Measurements from ENCODE around the gene PHF21A. TPM values are rescaled to one million over a fixed set of nuclear protein-coding genes. Genes with fewer than 3 reads are reported as not detected.

Gene PHF21A
- total RNA-seq, 1 donor from 2014 or later, result 49.6 TPM

GRCh38 chr11:45930031-45930794, 191.0 kb downstream of the PHF21A start:
- no peak overlapping the region for H3K4me3 Mint-ChIP-seq
- H3K4me2 ChIP-seq, result no peak overlapping the region
- no peaks in the 10 kb centered on the region for H3K4me1 Mint-ChIP-seq
- H3K79me2 ChIP-seq (ENCODE audit: low read depth), result no peaks in the 10 kb centered on the region
- no peaks in the 10 kb centered on the region for H3K36me3 ChIP-seq
- no peaks in the 10 kb centered on the region for H3K27me3 ChIP-seq
- H2AFZ ChIP-seq (replicated peaks), result no peak overlapping the region
- no peak overlapping the region for H3K4me3 ChIP-seq
- TF ChIP-seq EZH2phosphoT487 (IDR thresholded peaks at IDR 0.05), result no peak
- no peak for TF ChIP-seq EZH2 (IDR thresholded peaks at IDR 0.05)
- TF ChIP-seq CTCF (IDR thresholded peaks at IDR 0.05), result no peak
- H3K27ac Mint-ChIP-seq, result no peak overlapping the region
- peaks cover 5% of the 10 kb centered on the region for H3K36me3 Mint-ChIP-seq
- H3K4me1 ChIP-seq, result no peaks in the 10 kb centered on the region
- DNase-seq (ENCODE audit: low spot score), result no peak
- no peak overlapping the region for H3K27ac ChIP-seq
- no peak overlapping the region for H3K9ac ChIP-seq
- H3K9me3 ChIP-seq (ENCODE audit: low read depth), result no peaks in the 10 kb centered on the region
- peaks cover 11% of the 10 kb centered on the region for H3K27me3 Mint-ChIP-seq (ENCODE audit: insufficient read depth, low read depth)
- no peaks in the 10 kb centered on the region for H3K9me3 Mint-ChIP-seq
- H4K20me1 ChIP-seq (ENCODE audit: low read depth), result peaks cover 8% of the 10 kb centered on the region
- peaks cover 10% of the 10 kb centered on the region for H3F3A ChIP-seq (ENCODE audit: low read depth)

GRCh38 chr11:45929486-45930030, 191.7 kb downstream of the PHF21A start:
- H3K27ac Mint-ChIP-seq, result no peak overlapping the region
- no peak for DNase-seq (ENCODE audit: low spot score)
- no peaks in the 10 kb centered on the region for H3K36me3 ChIP-seq

DNA sequence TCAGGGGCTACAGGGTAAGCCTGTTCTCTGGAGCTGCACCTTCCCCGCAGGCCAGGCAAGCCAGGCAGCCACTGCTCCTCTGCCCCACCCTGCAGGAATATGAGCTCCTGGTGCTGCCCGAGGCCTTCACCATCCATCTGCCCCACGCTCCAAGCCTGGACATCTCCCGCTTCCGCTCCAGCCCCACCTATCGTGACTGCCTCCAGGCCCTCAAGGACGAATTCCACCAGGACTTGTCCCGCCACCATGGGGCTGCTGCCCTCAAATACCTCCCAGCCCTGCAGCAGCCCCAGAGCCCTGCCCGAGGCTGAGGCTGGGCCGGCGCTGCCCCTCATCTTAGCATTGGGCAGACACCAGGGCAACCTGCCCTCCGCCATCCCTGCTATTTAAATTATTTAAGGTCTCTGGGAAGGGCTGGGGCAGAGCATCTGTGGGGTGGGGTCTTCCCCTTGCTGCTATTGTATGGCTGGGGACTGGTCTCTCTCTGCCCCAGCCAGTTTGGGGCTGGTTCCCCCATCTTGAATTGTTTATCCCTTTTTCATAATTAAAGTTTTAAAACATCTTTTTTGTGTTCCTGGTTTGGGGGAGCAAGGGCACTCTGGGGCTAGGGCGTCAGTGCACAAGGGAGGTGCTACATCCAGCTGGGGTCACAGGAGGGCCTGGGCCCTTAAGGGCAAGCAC, 192.6 kb downstream of the PHF21A start:
- DNase-seq (ENCODE audit: low spot score), result no peak
- TF ChIP-seq EZH2phosphoT487 (IDR thresholded peaks at IDR 0.05) (no peak), EZH2 (IDR thresholded peaks at IDR 0.05) (no peak), CTCF (IDR thresholded peaks at IDR 0.05) (no peak)
- Histone ChIP-seq H3F3A (ENCODE audit: low read depth) (peaks cover 10% of the 10 kb centered on the region), H3K9ac (no peak overlapping the region), H3K4me2 (no peak overlapping the region), H3K27me3 (no peaks in the 10 kb centered on the region), H3K4me3 (no peak overlapping the region), H3K27ac (no peak overlapping the region), H2AFZ (replicated peaks) (no peak overlapping the region), H3K36me3 (no peaks in the 10 kb centered on the region), H3K4me1 (no peaks in the 10 kb centered on the region), H4K20me1 (ENCODE audit: low read depth) (peaks cover 15% of the 10 kb centered on the region), H3K79me2 (ENCODE audit: low read depth) (peaks cover 5% of the 10 kb centered on the region), H3K9me3 (ENCODE audit: low read depth) (no peaks in the 10 kb centered on the region)
- Mint-ChIP-seq H3K4me1 (peaks cover 6% of the 10 kb centered on the region), H3K27ac (no peak overlapping the region), H3K27me3 (ENCODE audit: insufficient read depth, low read depth) (peaks cover 23% of the 10 kb centered on the region), H3K4me3 (no peak overlapping the region), H3K9me3 (no peaks in the 10 kb centered on the region), H3K36me3 (peaks cover 5% of the 10 kb centered on the region)

More at GRCh38 chr11:45929486-45930030, 191.7 kb downstream of the PHF21A start:
- Mint-ChIP-seq H3K4me1 (no peaks in the 10 kb centered on the region), H3K27me3 (ENCODE audit: insufficient read depth, low read depth) (peaks cover 16% of the 10 kb centered on the region), H3K4me3 (no peak overlapping the region), H3K36me3 (peaks cover 5% of the 10 kb centered on the region), H3K9me3 (no peaks in the 10 kb centered on the region)
- Histone ChIP-seq H3K27ac (no peak overlapping the region), H3F3A (ENCODE audit: low read depth) (peaks cover 10% of the 10 kb centered on the region), H2AFZ (replicated peaks) (no peak overlapping the region), H3K9ac (no peak overlapping the region), H3K4me3 (no peak overlapping the region), H3K27me3 (no peaks in the 10 kb centered on the region), H3K4me2 (no peak overlapping the region), H3K79me2 (ENCODE audit: low read depth) (no peaks in the 10 kb centered on the region), H3K9me3 (ENCODE audit: low read depth) (no peaks in the 10 kb centered on the region), H3K4me1 (no peaks in the 10 kb centered on the region), H4K20me1 (ENCODE audit: low read depth) (peaks cover 10% of the 10 kb centered on the region)
- no peak for TF ChIP-seq CTCF (IDR thresholded peaks at IDR 0.05)
- no peak for TF ChIP-seq EZH2phosphoT487 (IDR thresholded peaks at IDR 0.05)
- TF ChIP-seq EZH2 (IDR thresholded peaks at IDR 0.05), result no peak

Measured in neural progenitor cell (in vitro differentiated cells).